Activated naive CD4-positive, alpha-beta T cell treated with anti-CD3 and anti-CD28 coated beads, Interleukin-2, amount 50 U/mL, for 16 hours (primary cell): Measurements from ENCODE around the gene CFAP97D2.

Experiments used
- DNase-seq: peaks from one replicate; pipeline ENCODE4 v3.0.0-alpha.2; 2020

The CFAP97D2 gene

DNA sequence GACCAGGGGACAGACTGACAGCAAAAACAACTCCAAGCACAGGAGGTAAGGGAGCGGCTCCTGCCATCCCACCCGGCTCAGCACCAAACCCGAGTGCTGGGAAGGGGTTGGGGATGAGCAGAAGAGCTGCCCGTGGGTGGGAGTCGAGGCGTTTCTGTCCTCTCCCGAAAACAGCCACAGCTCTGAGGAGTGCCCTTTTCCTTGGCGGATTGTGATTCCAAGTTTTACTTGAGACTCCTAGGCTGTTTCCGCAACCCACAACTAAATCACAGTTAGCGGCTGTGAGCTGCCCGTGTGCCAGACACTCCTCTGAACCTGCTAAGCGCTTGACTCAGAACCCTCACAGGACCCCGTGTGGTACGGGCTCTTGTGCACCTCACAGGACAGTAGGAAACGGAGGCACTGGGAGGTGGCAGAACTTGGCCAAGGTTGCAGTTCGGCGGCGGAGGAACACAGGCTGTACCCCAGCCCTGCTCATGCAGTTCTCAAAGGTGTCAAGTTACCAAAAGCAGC, 21.4 kb downstream of the CFAP97D2 start:
- no peak for DNase-seq

- no peak for DNase-seq
Measured at GRCh38 chr13:114202581-114202980, 23.5 kb downstream of the CFAP97D2 start.

DNA sequence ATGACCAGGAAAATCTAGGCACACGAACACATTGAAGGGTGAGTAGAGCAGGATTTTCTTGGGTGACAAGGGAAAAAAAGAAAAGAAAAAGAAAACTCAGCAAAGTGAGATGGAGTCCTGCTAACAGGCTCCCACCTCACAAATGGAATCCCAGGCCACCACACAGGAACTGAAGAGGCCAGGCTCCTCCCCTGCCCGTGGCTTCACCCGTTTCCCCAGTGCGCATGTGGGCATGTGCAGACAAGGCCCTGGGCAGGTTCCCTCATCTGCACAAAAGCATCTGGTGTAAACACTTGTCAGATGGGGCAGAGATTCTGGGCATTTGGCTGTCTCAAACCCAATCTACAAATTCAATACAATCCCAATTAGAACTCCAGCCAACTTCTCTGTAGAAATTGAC, 24.5 kb downstream of the CFAP97D2 start:
- no peak for DNase-seq

- no peak for DNase-seq
Measured at GRCh38 chr13:114204894-114205293, 25.8 kb downstream of the CFAP97D2 start.

DNA sequence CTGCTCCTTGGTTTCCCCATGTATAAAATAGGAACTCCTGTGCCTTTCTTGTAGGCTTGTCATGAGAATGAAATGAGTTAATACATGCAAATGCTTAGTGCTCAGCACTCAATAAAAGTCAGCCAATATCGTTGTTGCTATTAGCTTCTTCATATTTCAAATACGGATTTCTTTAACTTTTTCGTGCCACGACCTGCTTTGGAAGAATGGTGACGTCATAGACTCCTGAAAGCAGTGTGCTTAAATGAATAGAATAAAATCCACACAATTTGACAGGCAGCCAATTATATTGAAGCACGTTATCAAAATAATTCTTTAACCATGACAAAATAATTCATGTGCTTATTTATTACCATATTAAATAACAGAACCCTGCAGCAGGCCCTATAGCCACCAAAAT, 29.1 kb downstream of the CFAP97D2 start:
- DNase-seq: no peak

DNA sequence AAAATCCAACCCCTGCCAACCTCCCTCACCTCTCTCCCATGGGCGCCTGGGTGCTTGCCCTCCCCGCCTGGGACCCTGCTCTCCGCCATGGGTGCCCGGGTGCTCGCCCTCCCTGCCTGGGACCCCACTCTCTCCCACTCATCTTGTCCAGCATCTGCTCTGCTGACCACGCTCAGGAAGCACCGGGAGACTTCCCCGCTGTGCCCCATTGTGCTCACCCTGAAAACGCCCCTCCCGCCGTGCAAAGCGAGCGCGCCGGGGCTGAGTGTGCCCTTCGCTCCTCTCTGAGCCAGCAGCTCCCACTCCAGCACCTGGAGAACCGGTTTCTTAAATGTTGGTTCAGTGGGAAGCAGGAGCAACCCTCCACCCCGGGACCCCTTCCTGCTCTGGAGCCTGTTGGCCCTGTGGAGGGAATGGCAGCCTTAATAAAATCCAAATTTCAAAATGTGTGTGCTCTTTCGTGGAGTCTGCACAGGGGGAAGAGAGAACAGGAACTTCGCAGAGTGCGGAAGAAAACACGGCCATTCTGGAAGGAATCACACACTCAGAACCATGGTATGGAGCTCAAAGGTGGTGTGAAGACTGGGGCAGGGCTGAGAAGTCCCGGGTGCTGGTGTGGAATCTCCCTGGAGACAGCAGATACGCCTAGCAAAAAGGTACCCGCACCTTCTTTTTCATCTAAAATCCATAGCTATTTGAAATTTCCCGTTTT, 32.5 kb downstream of the CFAP97D2 start:
- DNase-seq: no peak

GRCh38 chr13:114212158-114212495, 33.1 kb downstream of the CFAP97D2 start:
- DNase-seq: no peak

DNA sequence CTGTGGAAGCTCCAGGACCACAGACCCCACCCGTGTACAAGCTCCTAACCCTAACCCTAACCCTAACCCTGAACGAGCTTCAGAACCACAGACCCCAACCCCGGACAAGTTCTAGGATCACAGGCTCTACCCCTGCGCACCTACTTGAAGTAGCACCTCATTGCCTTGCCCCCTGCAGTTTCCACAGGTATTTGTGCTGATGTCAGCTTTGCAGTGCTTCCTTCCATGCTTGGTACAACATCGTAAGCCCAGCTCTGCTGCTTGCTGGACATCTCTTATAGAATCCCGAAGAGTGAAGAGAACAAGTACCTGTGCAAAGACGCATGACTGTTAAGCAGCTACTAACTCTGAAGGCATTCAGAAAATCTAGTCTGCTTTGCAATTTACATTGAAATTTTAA, 34.9 kb downstream of the CFAP97D2 start:
- no peak for DNase-seq

DNA sequence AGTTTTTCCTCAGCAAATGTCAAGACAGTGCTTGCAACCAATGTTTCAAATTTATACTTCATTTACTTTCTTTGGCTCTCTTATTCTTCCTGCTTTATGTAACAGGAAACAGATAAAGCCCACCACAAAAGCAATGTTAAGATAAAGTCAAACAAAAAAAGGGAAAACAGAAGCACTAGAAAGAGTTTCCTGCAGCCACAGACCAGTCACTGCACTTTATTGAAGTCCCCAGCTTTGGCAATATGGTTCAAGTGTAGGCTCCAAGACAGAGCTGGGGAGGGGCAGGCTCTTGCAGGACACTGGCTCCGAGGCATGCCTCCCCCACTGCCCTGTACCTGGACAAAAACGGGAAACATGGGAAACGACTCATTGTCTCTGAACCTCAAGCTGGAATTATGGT, 40.3 kb downstream of the CFAP97D2 start:
- no peak for DNase-seq

DNA sequence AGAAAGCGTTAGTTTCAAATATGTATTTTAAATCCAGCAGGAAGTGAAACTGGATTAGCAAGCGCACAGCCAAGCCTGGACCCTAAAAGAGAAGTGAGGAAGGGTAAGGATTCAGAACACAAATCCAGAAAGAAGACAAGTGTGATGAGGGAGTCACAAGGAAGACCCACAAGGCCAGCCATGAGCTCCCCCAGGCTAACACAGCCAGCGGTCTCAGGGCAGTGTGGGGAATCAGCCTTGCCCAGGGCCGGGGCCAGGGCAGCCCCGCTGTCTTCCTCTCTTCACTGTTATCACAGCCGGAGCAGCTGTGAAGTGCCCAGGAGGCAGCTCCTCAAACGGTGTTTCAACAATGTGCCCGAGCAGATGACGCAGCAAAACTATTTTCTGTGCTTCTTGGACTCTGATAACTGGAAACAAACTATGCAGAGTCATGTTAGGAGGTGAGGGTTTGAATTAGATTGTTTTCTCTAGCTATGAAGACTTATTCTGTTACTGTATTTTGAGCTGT, 43.5 kb downstream of the CFAP97D2 start:
- DNase-seq: no peak

GRCh38 chr13:114224201-114224600, 45.1 kb downstream of the CFAP97D2 start:
- DNase-seq: no peak

DNA sequence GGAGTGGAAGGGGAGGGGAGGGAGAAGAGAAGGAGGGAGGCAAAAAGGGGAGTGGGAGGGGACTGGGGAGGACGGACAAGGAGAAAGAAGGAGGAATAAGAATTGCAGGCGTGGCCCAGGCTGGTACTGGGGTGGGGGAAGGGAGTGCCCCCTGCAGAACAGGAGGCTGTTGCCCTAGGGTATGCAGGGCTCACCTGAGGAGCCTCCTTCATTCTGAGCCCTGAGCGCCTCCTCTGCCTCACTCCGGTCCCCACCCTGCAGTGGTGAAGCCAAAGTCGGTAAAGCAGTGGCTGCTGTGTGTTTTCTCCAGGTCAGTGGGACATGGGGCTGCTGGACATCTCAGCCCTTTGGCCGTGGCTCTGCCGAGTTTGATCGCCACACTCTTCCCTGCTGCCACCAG, 46.6 kb downstream of the CFAP97D2 start:
- no peak for DNase-seq

GRCh38 chr13:114226088-114226487, 47.0 kb downstream of the CFAP97D2 start:
- no peak for DNase-seq

GRCh38 chr13:114226699-114227323, 47.8 kb downstream of the CFAP97D2 start:
- DNase-seq: peak; percentile 83

DNA sequence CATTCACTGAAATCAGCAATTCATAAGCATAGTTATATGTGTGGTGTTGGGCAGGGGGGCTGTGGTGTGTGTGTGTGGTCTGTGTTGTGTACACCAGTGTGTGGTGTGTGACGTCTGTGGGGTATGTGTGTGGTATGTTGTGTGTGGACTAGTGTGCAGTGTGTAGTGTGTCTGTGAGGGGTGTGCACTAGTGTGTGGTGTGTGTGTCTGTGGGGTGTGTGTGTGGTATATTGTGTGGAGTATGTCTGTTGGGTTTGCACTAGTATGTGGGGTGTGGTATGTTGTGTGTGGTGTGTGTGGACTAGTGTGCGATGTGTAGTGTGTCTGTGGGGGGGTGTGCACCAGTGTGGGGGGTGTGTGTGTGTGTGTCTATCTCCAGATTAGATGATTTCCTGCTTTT, 48.5 kb downstream of the CFAP97D2 start:
- DNase-seq: no peak

DNA sequence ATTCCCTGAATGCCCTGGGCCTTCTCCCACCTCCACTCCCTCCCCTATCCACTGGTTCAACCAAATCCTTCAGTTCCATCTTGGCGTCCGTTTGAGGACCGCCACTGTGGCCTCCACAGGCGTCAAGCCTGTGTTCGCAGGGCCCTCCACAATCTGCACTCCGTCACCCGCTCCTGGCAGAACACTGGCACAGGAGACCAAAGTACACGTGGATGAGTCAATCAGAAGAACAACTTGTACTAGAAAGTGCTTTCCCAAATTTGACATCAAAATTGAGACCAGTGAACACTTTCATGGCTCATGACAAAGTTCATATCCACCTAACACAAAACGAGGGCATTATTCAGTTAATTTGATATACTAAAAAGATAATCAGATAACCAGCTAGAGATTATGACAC, 49.1 kb downstream of the CFAP97D2 start:
- no peak for DNase-seq

DNA sequence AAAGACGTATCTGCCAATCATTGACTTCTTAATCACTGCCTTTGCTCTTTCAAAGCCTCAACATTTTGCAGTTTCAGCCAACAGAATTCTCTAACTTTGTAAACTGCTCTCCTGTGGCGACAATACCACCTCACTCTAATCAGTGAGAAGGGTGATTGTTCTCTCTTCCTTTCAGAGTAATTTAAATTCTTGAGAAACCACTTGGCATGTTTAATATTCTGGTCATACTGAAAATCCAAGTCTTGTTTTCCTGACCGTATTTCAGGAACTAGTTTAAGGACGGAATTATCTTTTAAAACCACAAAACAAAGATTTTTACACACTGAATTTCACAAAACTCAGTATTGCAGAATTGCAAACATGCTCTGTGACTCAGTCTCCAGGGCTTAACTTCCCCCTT, 50.4 kb downstream of the CFAP97D2 start:
- DNase-seq: no peak

DNA sequence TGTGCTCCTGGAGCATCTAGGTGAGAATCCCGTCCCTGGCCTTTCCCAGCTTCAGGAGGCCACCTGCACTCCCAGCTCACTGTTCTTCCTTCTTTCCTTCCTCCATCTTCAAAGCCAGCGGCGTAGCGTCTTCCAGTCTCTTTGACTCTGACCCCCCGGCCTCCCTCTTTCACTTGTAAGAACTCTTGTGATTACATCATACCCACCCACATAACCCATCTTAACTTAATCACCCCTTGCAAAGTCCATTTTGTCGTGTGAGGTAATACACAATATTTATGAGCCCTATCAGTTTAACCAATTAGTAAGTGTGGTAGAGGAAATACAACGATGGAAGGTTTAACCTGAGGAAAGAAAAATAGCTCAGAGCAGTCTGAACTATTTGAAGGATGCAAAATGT, 51.1 kb downstream of the CFAP97D2 start:
- DNase-seq: no peak

GRCh38 chr13:114230575-114230974, 51.5 kb downstream of the CFAP97D2 start:
- no peak for DNase-seq

- DNase-seq: no peak
Measured at GRCh38 chr13:114231886-114232285, 52.8 kb downstream of the CFAP97D2 start.

DNA sequence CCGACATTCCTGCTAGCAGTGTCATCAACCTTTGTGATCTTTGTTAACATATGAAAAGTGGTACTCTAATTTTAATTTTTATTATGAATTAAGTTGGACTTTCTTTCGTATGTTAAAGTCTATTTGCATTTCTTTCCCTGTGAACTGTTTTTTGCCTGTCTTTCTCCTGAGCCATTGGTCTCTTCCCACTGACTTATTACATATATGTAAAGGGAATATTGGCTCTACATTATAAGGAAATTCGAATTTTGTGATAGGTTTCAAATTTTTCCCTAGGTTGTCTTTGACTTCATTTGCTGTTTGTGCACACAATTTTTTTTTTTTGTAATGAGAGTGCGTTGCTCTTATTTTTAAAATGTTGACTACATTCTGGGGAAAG, 55.2 kb downstream of the CFAP97D2 start:
- DNase-seq: no peak

DNA sequence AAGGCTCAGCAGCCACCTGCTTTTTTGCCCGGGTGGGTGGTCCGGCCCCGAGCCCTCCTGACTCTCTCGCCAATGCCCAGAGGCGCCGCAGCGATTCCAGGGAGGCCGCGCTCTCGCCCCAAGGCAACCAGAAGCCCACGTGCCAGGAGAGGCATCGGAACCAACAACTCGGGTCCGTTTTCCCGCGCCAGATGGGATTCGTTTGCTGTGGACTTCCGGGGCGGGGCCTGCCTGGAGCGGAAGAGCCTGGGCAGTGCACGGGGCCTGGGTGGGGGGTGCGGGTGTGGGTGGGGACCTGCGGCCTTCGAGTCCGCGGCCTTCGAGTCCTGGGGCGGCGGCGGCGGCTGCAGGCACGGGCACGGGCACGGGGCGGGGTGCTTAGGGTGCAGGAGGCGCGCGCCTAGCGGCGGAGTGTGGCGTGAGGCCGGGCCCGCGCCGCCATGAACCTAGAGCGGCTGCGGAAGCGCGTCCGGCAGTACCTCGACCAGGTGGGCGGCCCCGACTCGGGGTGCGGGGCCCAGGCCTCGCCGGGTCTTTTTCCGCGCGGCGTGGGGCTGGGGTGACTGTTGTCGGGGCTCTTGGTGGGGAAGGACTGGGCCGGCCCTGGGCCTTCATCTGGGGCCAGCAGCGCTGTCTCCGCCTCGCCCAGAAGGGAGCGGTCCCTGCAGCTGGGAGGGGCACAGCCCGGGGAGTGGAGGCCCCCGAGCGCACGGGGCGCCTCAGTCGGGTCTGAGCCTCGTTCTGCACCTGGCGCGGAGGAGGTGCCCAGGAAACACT, 55.8 kb downstream of the CFAP97D2 start, which contains the start of gene CDC16:
Gene CDC16, plus strand, starts transcription at position 253 of the 777 bp plus-strand sequence. Its CDS starts 188 bp downstream, at position 441.
- peak; percentile 92 for DNase-seq

GRCh38 chr13:114235697-114236096, 56.6 kb downstream of the CFAP97D2 start:
- DNase-seq: no peak

DNA sequence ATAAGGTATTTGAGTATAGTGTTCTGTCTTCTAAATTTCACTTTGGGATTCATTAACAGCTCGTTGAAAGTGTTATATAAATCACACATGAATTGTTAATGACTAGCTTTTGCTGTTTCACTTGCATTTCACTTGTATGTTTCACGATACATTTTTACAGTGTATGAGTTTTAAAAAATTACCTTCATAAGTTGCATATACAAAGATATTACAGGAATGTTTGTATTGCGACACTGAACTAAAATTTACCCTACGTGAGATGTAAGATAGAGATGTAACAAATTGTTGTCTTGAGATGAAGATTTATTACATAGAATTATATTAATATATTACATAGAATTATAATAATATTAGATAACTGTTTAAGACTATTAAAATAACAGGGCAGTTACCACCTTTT, 57.2 kb downstream of the CFAP97D2 start:
- DNase-seq: no peak
